HCT116 (cell line): ENCODE data around the gene ZER1. TPM values are rescaled to one million over a fixed set of nuclear protein-coding genes. Genes with fewer than 3 reads are reported as not detected.
A peak's percentile ranks its signal among the peaks of the same experiment; 100 is the strongest.

ENCODE experiments used
- ATAC-seq: fragments of 200-7000 bp; cut with Tn5 transposase; 2 replicates; pipeline ENCODE4 v1.9.1; 2020; ENCODE audit warnings: mild to moderate bottlenecking, moderate library complexity
- BruUV-seq: library from RNA; stranded (reverse); fragments of 400-500 nt; replicated peaks from 2 replicates; lab custom pipeline; 2021; lab: Mats Ljungman, UMichigan
- CTCF ChIA-PET: fragments of 300-600 bp; sonication (Branson Sonifier 250); formaldehyde crosslinking; loops from one replicate; lab custom pipeline; 2021; ENCODE audit warnings: antibody characterized with exemption; lab: Charles Lee
- POLR2A ChIA-PET: fragments of 300-600, 350-600 bp; sonication (Branson Sonifier 250); formaldehyde crosslinking; loops from one replicate; lab custom pipeline; 2021; ENCODE audit warnings: antibody characterized with exemption; lab: Charles Lee
- RAD21 ChIA-PET, 2 experiments: fragments of 300-600 bp; sonication (Branson Sonifier 250); formaldehyde crosslinking; loops; one replicate each; lab custom pipeline; 2023; ENCODE audit warnings: low total read pairs in 2 of 2; ENCODE audit not compliant: uncharacterized antibody in 2 of 2, unreplicated experiment in 2 of 2, low non-redundant PET in 1 of 2; lab: Charles Lee
- DNase-seq: peaks from one replicate; pipeline ENCODE4 v3.0.0-alpha.2; 2010; ENCODE audit warnings: low read depth, low spot score
- H2AFZ ChIP-seq: fragments of 200-600 bp; shearing (Covaris generic), sonication (generic); 2 replicates; pipeline ENCODE4 v1.6.1; 2017; ENCODE audit warnings: low read depth, mixed run types, mixed read lengths, antibody characterized with exemption, low read length; ENCODE audit not compliant: poor library complexity, severe bottlenecking
- H3K27ac ChIP-seq: 2 replicates; pipeline ENCODE4 v1.5.1; 2012; ENCODE audit warnings: low read depth, low read length
- H3K27me3 ChIP-seq: fragments of 200-600 bp; sonication (generic); 2 replicates; pipeline ENCODE4 v1.6.1; 2016; ENCODE audit warnings: mixed run types, low read length, mixed read lengths; ENCODE audit not compliant: insufficient read depth
- H3K36me3 ChIP-seq, 2 experiments: fragments of 200-500 bp in 1 of 2; fragments of 200-600 bp in 1 of 2; sonication (Bioruptor generic) in 1 of 2; sonication (generic) in 1 of 2; 2 replicates each; pipeline versions ENCODE4 v1.5.1 to v1.6.1; 2014 to 2016; ENCODE audit warnings: low read length in 2 of 2, inconsistent platforms in 1 of 2, mixed read lengths in 1 of 2, mixed run types in 1 of 2; ENCODE audit not compliant: insufficient read depth in 2 of 2, control insufficient read depth in 1 of 2
- H3K4me1 ChIP-seq, 2 experiments: fragments of 200-600 bp in 1 of 2; sonication (generic) in 1 of 2; 2 replicates each; pipeline versions ENCODE4 v1.5.1 to v1.6.1; 2012 to 2017; ENCODE audit warnings: low read length in 2 of 2, inconsistent platforms in 1 of 2, mild to moderate bottlenecking in 1 of 2, mixed read lengths in 1 of 2, mixed run types in 1 of 2, moderate library complexity in 1 of 2; ENCODE audit not compliant: insufficient read depth in 2 of 2, control insufficient read depth in 1 of 2
- H3K4me2 ChIP-seq: fragments of 200-600 bp; sonication (generic); 2 replicates; pipeline ENCODE4 v1.6.1; 2017; ENCODE audit warnings: mixed run types, low read length, mixed read lengths
- H3K4me3 ChIP-seq, 2 experiments: fragments of 200-600 bp in 1 of 2; sonication (generic) in 1 of 2; replicated peaks in 1 of 2; 2 replicates each; pipeline ENCODE4 v1.5.1; 2011 to 2016; ENCODE audit warnings: low read length in 2 of 2, control low read depth in 1 of 2, low read depth in 1 of 2, mild to moderate bottlenecking in 1 of 2, mixed read lengths in 1 of 2, mixed run types in 1 of 2
- H3K79me2 ChIP-seq: fragments of 200-600 bp; sonication (generic); 2 replicates; pipeline ENCODE4 v1.6.1; 2017; ENCODE audit warnings: mild to moderate bottlenecking, mixed run types, low read length, moderate library complexity, mixed read lengths; ENCODE audit not compliant: insufficient read depth
- H3K9ac ChIP-seq: fragments of 200-600 bp; sonication (generic); 2 replicates; pipeline ENCODE4 v1.6.1; 2016; ENCODE audit warnings: low read length, mixed read lengths
- H3K9me2 ChIP-seq: fragments of 200-600 bp; sonication (generic), shearing (Covaris generic); 2 replicates; pipeline ENCODE4 v1.6.1; 2017; ENCODE audit warnings: mixed run types, mild to moderate bottlenecking, moderate library complexity; ENCODE audit not compliant: insufficient read depth
- H3K9me3 ChIP-seq, 2 experiments: fragments of 200-500 bp in 1 of 2; fragments of 200-600 bp in 1 of 2; sonication (Bioruptor generic) in 1 of 2; sonication (generic) in 1 of 2; 2 replicates each; pipeline ENCODE4 v1.6.1; 2014 to 2017; ENCODE audit warnings: low read length in 2 of 2, mixed read lengths in 2 of 2, inconsistent platforms in 1 of 2, low read depth in 1 of 2, mild to moderate bottlenecking in 1 of 2, mixed run types in 1 of 2, moderate library complexity in 1 of 2; ENCODE audit not compliant: control insufficient read depth in 1 of 2, insufficient read depth in 1 of 2
- H4K20me1 ChIP-seq: fragments of 200-600 bp; sonication (generic), shearing (Covaris generic); 2 replicates; pipeline ENCODE4 v1.6.1; 2017; ENCODE audit warnings: mixed run types, mild to moderate bottlenecking, moderate library complexity; ENCODE audit not compliant: insufficient read depth
- CBX3 ChIP-seq: IDR thresholded peaks from 2 replicates; pipeline ENCODE4 v1.6.1; 2012; ENCODE audit warnings: low read depth
- CEBPB ChIP-seq: IDR thresholded peaks from 2 replicates; pipeline ENCODE4 v1.6.1; 2012; ENCODE audit warnings: low read depth
- FOSL1 ChIP-seq: IDR thresholded peaks from 2 replicates; pipeline ENCODE4 v1.6.1; 2012; ENCODE audit warnings: low read depth
- JUND ChIP-seq: IDR thresholded peaks from 2 replicates; pipeline ENCODE4 v1.6.1; 2012
- SP1 ChIP-seq: IDR thresholded peaks from 2 replicates; pipeline ENCODE4 v1.6.1; 2012; ENCODE audit warnings: low read depth
- TCF7L2 ChIP-seq: IDR thresholded peaks from 2 replicates; pipeline ENCODE4 v1.7.0; 2011; ENCODE audit warnings: borderline replicate concordance, inconsistent platforms; ENCODE audit not compliant: insufficient read depth, insufficient read length; ENCODE audit errors: extremely low read depth
- ZFX ChIP-seq: fragments of 450-650 bp; IDR thresholded peaks from 2 replicates; pipeline ENCODE4 v1.6.1; 2017
- ZNF274 ChIP-seq: fragments of 200-500 bp; sonication (Bioruptor generic); IDR thresholded peaks from 2 replicates; pipeline ENCODE4 v1.6.1; 2014; ENCODE audit warnings: mild to moderate bottlenecking, low read depth, low read length, inconsistent platforms
- intact Hi-C: fragments of 100-400 bp; cut with micrococcal nuclease; formaldehyde crosslinking; loops from 2 replicates; pipeline ENCODE4 v1.10.0; 2022
- total RNA-seq: library from RNA; stranded (reverse); gene quantifications from one replicate; pipeline ENCODE4 v1.2.1, GENCODE V29; 2021; ENCODE audit not compliant: unreplicated experiment
- TF ChIP-seq, protein P1 (sequence below): IDR thresholded peaks from 2 replicates; pipeline ENCODE4 v1.6.1; 2011; ENCODE audit warnings: mild to moderate bottlenecking, low read length, moderate library complexity; ENCODE audit not compliant: insufficient replicate concordance; ENCODE audit errors: extremely low read depth
- TF ChIP-seq, protein P2 (sequence below), 3 experiments: fragments of 200-600 bp in 1 of 3; sonication (generic) in 1 of 3; IDR thresholded peaks in 2 of 3; conservative IDR thresholded peaks in 1 of 3; 2 replicates each; pipeline ENCODE4 v1.5.1; 2012 to 2017; ENCODE audit warnings: low read depth in 2 of 3, low read length in 2 of 3, antibody characterized with exemption in 1 of 3, borderline replicate concordance in 1 of 3, control low read depth in 1 of 3, mild to moderate bottlenecking in 1 of 3, mixed read lengths in 1 of 3, mixed run types in 1 of 3, moderate library complexity in 1 of 3; ENCODE audit not compliant: insufficient read depth in 1 of 3
- TF ChIP-seq, protein P3 (sequence below): IDR thresholded peaks from 2 replicates; pipeline ENCODE4 v1.6.1; 2012

The ZER1 gene
- total RNA-seq, 1 experiment from 2014 or later: 18.0 TPM

DNA sequence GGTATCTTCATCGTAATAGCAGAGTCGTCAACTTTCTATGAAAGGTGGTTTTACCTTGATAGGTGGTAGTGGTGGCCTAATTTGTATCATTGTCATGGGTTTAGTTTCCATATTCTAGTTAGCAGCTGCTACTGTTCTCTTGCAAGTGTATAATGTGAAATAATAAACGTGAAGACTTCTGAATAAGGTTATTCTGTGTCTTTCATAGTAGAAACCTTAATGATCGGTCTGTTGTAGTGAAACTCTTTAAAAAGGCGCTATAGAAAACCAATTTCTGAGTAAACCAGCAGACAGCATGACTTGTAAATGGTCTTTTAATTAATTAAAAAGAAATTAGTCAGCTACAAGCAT, 81.1 kb downstream of the ZER1 start (continued):
- TF ChIP-seq JUND: no peak

DNA sequence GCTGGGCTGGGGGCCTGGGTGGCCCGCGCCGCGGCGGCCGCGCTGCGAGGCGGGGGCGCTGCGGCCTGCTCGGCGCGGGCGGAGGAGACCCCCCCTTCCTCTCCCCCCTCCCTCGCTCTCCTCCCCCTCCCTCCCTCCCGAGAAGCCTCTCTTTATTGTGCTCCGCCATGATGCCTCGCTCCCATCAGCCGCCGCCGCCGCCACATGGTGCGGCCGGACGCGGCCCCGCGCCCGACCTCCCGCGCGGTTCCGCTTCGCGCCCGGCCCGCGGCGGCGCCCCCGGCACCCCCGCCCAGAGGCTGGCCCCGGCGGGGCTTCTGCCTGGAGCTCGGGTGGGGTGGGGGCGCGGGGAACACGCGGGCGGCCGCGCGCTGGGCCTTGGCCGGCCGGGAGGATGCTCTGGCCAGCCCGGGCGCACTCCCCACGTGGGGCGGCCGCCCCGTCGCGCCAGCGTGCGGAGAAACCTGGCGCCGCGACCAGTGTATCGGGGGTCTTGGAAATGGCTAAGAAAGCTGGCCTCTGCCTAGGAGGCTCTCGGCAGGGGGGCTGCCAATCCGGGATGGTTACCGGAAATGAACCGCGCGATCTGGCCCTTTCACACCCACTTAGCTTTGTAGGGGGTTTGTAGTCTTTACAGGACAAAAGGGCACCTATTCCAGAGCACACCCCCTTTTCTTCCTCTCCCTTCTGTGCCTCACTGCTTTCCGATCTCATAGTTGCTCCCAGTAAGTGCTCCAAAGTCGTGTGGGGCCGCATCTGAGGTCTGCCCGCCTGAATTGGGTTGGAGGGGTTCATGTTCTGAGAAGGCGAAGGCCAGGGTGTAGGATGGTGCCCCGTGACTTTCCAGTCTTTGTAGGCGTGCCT, 81.7 kb downstream of the ZER1 start:
- ChIA-PET CTCF (interaction anchor here (0.6 to 0.8 kb wide), 2 partner anchors 16 to 36 kb away, joined by 3 to 4 read pairs; no protein-coding TSS in a partner anchor), RAD21 (no interaction called here), POLR2A (interaction anchor here (0.6 to 1.3 kb wide), 2 partner anchors 7 to 745 kb away, joined by 3 to 5 read pairs; no protein-coding TSS in a partner anchor)
- BruUV-seq: no TSS peak
- Histone ChIP-seq H3K79me2 (peaks cover 75% of the 10 kb centered on the region), H3K4me1 (peaks cover 23 to 42% of the 10 kb centered on the region in 2 experiments), H3K4me3 (peak overlapping the region; percentile 90 to 100), H2AFZ (no peak overlapping the region), H3K9me2 (no peaks in the 10 kb centered on the region), H4K20me1 (peaks cover 36% of the 10 kb centered on the region; the same call in 1 of the 2 replicates), H3K27me3 (no peaks in the 10 kb centered on the region), H3K36me3 (peaks cover 38 to 43% of the 10 kb centered on the region in 2 experiments), H3K9ac (peak overlapping the region; percentile 99), H3K27ac (peak overlapping the region; percentile 92), H3K9me3 (no peaks in the 10 kb centered on the region), H3K4me2 (peak overlapping the region; percentile 98)
- intact Hi-C loops: no loop called here
- ATAC-seq (peak; percentile 8; the same call in 1 of the 2 replicates), DNase-seq (no peak)
- peak; percentile 47 for TF ChIP-seq ZFX
- TF ChIP-seq TCF7L2: no peak

DNA sequence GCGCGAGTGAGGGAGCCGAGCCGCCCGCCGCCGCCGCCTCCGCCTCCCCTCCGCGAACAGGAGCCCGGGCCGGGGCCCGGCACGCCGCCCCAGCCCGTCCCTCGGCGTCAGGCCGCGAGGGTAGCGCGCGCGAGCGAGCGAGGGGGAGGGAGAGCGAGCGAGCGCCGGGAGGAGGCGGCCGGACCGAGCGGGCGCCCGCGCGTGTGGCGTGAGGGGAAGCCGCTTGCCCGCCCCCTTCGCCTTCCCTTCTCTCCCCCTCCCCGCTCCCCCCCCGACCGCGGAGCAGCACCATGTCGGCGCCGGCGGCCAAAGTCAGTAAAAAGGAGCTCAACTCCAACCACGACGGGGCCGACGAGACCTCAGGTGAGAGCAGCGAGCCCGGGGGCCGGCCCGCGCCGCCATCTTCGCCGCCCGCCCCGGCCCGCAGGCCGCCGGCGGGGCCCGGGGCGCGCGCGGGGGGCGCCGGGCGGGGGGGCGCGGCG, 82.4 kb downstream of the ZER1 start:
- H3K4me1 ChIP-seq: peaks cover 25 to 49% of the 10 kb centered on the region in 2 experiments
- ChIA-PET POLR2A (interaction anchor here (0.6 to 1.3 kb wide), 2 partner anchors 8 to 746 kb away, joined by 3 to 5 read pairs; no protein-coding TSS in a partner anchor), RAD21 (interaction anchor here in 1 of 2 experiments (0.6 kb wide), 1 partner anchor 44 kb away, joined by 3 read pairs; no protein-coding TSS in a partner anchor), CTCF (interaction anchor here (0.6 to 0.8 kb wide), 3 partner anchors 16 to 54 kb away, joined by 3 to 4 read pairs (median 3); no protein-coding TSS in a partner anchor)
- peaks cover 72% of the 10 kb centered on the region for H3K79me2 ChIP-seq
- H3K9me3 ChIP-seq: no peaks in the 10 kb centered on the region
- no TSS peak for BruUV-seq
- H2AFZ ChIP-seq: no peak overlapping the region
- peak overlapping the region; percentile 92 for H3K27ac ChIP-seq
- H4K20me1 ChIP-seq: peaks cover 35% of the 10 kb centered on the region; the same call in 1 of the 2 replicates
- no peaks in the 10 kb centered on the region for H3K9me2 ChIP-seq
- peak overlapping the region; percentile 81 for H3K9ac ChIP-seq
- ATAC-seq (peak; percentile 33), DNase-seq (no peak)
- intact Hi-C loops: no loop called here
- H3K36me3 ChIP-seq: peaks cover 36 to 40% of the 10 kb centered on the region in 2 experiments
- H3K27me3 ChIP-seq: no peaks in the 10 kb centered on the region
- peak overlapping the region; percentile 60 to 90 for H3K4me3 ChIP-seq
- peak overlapping the region; percentile 39 for H3K4me2 ChIP-seq
- TF ChIP-seq, protein P1, sequence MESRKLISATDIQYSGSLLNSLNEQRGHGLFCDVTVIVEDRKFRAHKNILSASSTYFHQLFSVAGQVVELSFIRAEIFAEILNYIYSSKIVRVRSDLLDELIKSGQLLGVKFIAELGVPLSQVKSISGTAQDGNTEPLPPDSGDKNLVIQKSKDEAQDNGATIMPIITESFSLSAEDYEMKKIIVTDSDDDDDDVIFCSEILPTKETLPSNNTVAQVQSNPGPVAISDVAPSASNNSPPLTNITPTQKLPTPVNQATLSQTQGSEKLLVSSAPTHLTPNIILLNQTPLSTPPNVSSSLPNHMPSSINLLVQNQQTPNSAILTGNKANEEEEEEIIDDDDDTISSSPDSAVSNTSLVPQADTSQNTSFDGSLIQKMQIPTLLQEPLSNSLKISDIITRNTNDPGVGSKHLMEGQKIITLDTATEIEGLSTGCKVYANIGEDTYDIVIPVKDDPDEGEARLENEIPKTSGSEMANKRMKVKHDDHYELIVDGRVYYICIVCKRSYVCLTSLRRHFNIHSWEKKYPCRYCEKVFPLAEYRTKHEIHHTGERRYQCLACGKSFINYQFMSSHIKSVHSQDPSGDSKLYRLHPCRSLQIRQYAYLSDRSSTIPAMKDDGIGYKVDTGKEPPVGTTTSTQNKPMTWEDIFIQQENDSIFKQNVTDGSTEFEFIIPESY: no peak
- TF ChIP-seq FOSL1 (no peak), ZNF274 (no peak), SP1 (no peak), CEBPB (no peak), ZFX (no peak), CBX3 (no peak)
- TF ChIP-seq, protein P2, sequence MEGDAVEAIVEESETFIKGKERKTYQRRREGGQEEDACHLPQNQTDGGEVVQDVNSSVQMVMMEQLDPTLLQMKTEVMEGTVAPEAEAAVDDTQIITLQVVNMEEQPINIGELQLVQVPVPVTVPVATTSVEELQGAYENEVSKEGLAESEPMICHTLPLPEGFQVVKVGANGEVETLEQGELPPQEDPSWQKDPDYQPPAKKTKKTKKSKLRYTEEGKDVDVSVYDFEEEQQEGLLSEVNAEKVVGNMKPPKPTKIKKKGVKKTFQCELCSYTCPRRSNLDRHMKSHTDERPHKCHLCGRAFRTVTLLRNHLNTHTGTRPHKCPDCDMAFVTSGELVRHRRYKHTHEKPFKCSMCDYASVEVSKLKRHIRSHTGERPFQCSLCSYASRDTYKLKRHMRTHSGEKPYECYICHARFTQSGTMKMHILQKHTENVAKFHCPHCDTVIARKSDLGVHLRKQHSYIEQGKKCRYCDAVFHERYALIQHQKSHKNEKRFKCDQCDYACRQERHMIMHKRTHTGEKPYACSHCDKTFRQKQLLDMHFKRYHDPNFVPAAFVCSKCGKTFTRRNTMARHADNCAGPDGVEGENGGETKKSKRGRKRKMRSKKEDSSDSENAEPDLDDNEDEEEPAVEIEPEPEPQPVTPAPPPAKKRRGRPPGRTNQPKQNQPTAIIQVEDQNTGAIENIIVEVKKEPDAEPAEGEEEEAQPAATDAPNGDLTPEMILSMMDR (IDR thresholded peaks at IDR 0.05 in 2 of 3, conservative IDR thresholded peaks at IDR 0.05 in 1 of 3; ENCODE audit: borderline replicate concordance in 1 of 3, insufficient read depth in 1 of 3, low read depth in 2 of 3, low read length in 2 of 3): no peak
- TF ChIP-seq, protein P3, sequence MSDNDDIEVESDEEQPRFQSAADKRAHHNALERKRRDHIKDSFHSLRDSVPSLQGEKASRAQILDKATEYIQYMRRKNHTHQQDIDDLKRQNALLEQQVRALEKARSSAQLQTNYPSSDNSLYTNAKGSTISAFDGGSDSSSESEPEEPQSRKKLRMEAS: no peak
